GM19455 (cell line): ENCODE data around the gene MDP1.
"Not testable (repeated sequence)": the region's sequence is repeated elsewhere in the genome, so short reads cannot be mapped to it uniquely, and the experiment has no call there.

Experiments
- ATAC-seq: cut with Tn5 transposase; IDR thresholded peaks from one replicate; pipeline ENCODE4 v1.9.1; 2021; ENCODE audit not compliant: unreplicated experiment

Gene MDP1

GRCh38 chr14:24232121-24232644 is 16.3 kb upstream of the MDP1 start, which contains the start of gene NEDD8:
Gene NEDD8, minus strand, starts transcription at chr14:24232367. Its CDS starts 100 bp downstream, at chr14:24232267.
- peak; percentile 71 for ATAC-seq

GRCh38 chr14:24231263-24232120 is 15.6 kb upstream of the MDP1 start:
- no peak for ATAC-seq

GRCh38 chr14:24228902-24229301 is 13.0 kb upstream of the MDP1 start:
- ATAC-seq: no peak

GRCh38 chr14:24226473-24226872 is 10.6 kb upstream of the MDP1 start:
- ATAC-seq: no peak

- ATAC-seq: no peak
Measured at GRCh38 chr14:24224618-24225071, 8.8 kb upstream of the MDP1 start.

- not testable (repeated sequence) for ATAC-seq
Measured at GRCh38 chr14:24222987-24223386, 7.1 kb upstream of the MDP1 start.

- no peak for ATAC-seq
Measured at GRCh38 chr14:24219521-24219920, 3.7 kb upstream of the MDP1 start.

GRCh38 chr14:24219080-24219479 is 3.2 kb upstream of the MDP1 start:
- no peak for ATAC-seq

- ATAC-seq: not testable (repeated sequence)
Measured at GRCh38 chr14:24216876-24217275, 1.0 kb upstream of the MDP1 start.

- no peak for ATAC-seq
Measured at GRCh38 chr14:24216345-24216699, 456 bp upstream of the MDP1 start.

GRCh38 chr14:24213866-24214662 is 1.8 kb downstream of the MDP1 start:
- no peak for ATAC-seq

- ATAC-seq: peak; percentile 80
Measured at GRCh38 chr14:24212924-24213865, 2.7 kb downstream of the MDP1 start, which contains the start of gene CHMP4A. Gene CHMP4A, minus strand, starts transcription at chr14:24213488. Its CDS starts 49 bp downstream, at chr14:24213439.

GRCh38 chr14:24211311-24211710 is 4.6 kb downstream of the MDP1 start:
- no peak for ATAC-seq

- ATAC-seq: no peak
Measured at GRCh38 chr14:24207625-24208024, 8.2 kb downstream of the MDP1 start.

GRCh38 chr14:24207104-24207551 is 8.7 kb downstream of the MDP1 start:
- no peak for ATAC-seq

- ATAC-seq: no peak
Measured at GRCh38 chr14:24206260-24207103, 9.4 kb downstream of the MDP1 start.

- no peak for ATAC-seq
Measured at GRCh38 chr14:24204163-24205146, 11.4 kb downstream of the MDP1 start.

GRCh38 chr14:24203249-24203886 is 12.5 kb downstream of the MDP1 start:
- not testable (repeated sequence) for ATAC-seq
